Measurements from ENCODE around the gene ZNF185. TPM values are rescaled to one million over a fixed set of nuclear protein-coding genes. Genes with fewer than 3 reads are reported as not detected.

ZNF185 gene
- total RNA-seq, 1 experiment from 2014 or later: 15.8 TPM

DNA sequence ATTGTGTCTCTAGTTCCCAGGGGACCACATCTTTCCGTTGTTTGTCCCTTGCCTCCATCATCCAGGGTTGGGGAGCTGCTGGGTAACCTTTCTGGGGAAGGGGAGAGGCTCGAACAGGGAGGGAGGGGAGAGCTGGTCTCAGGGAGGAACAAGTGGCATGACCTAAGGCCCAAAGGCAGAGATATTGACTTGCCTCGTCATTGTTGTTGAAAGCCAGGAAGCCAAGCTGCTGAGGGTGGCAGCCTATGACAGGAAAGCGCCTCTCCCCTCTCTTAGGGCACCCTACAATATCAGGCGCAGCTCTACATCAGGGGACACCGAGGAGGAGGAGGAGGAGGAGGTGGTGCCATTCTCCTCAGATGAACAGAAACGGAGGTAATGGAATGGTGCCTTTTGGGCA is 20.8 kb downstream of the ZNF185 start:
- H3K4me2 ChIP-seq (ENCODE audit: low read length): no peak overlapping the region
- TF ChIP-seq CTCF (IDR thresholded peaks at IDR 0.05 in 2 of 3, conservative IDR thresholded peaks at IDR 0.05 in 1 of 3; ENCODE audit: borderline replicate concordance in 1 of 3, insufficient read depth in 1 of 3, low read depth in 2 of 3, low read length in 2 of 3): no peak
- no peak for TF ChIP-seq JUND (IDR thresholded peaks at IDR 0.05)
- H3K4me1 ChIP-seq (ENCODE audit: control insufficient read depth in 1 of 2, insufficient read depth in 2 of 2, low read length in 2 of 2): peaks cover 10 to 16% of the 10 kb centered on the region in 2 experiments
- ChIA-PET RAD21 (ENCODE audit: low non-redundant PET in 1 of 2, low total read pairs in 2 of 2, uncharacterized antibody in 2 of 2, unreplicated experiment in 2 of 2) (no interaction called here), POLR2A (no interaction called here), CTCF (no interaction called here)
- no TSS peak for BruUV-seq (replicated peaks)
- H2AFZ ChIP-seq (ENCODE audit: low read depth, low read length, poor library complexity, severe bottlenecking): no peak overlapping the region
- DNase-seq (ENCODE audit: low read depth, low spot score) (no peak), ATAC-seq (no peak)
- H3K9me2 ChIP-seq (ENCODE audit: insufficient read depth): no peaks in the 10 kb centered on the region
- no peaks in the 10 kb centered on the region for H4K20me1 ChIP-seq (ENCODE audit: insufficient read depth)
- H3K27me3 ChIP-seq (ENCODE audit: insufficient read depth, low read length): no peaks in the 10 kb centered on the region
- intact Hi-C loops (cut with micrococcal nuclease): no loop called here
- H3K9ac ChIP-seq (ENCODE audit: low read length): no peak overlapping the region
- no peak overlapping the region for H3K27ac ChIP-seq (ENCODE audit: low read depth, low read length)
- no peaks in the 10 kb centered on the region for H3K9me3 ChIP-seq (ENCODE audit: control insufficient read depth in 1 of 2, insufficient read depth in 1 of 2, low read depth in 1 of 2, low read length in 2 of 2)
- H3K36me3 ChIP-seq (ENCODE audit: control insufficient read depth in 1 of 2, insufficient read depth in 2 of 2, low read length in 2 of 2): no peaks in the 10 kb centered on the region
- H3K79me2 ChIP-seq (ENCODE audit: insufficient read depth, low read length): no peaks in the 10 kb centered on the region
- H3K4me3 ChIP-seq (replicated peaks in 1 of 2; ENCODE audit: low read depth in 1 of 2, low read length in 2 of 2): no peak overlapping the region

DNA sequence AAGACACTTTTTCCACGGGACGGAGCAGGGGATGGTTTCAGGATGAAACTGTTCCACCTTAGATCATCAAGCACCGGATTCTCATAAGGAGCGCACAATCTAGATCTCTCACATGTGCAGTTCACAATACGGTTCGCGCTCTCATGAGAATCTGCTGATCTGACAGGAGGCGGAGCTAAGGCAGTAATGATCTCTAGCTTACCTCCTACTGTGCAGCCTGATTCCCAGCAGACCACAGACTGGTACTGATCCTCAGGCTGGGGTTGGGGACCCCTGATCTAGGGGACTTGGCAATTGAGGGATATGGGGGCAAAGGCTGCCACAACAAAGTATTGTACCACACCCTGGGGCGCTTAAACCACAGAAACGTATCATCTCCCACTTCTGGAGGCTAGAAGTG is 25.7 kb downstream of the ZNF185 start:
- Histone ChIP-seq H3K27ac (ENCODE audit: low read depth, low read length) (no peak overlapping the region), H4K20me1 (ENCODE audit: insufficient read depth) (no peaks in the 10 kb centered on the region), H3K4me1 (ENCODE audit: control insufficient read depth in 1 of 2, insufficient read depth in 2 of 2, low read length in 2 of 2) (peaks cover 8 to 11% of the 10 kb centered on the region in 2 experiments), H3K27me3 (ENCODE audit: insufficient read depth, low read length) (no peaks in the 10 kb centered on the region), H3K9ac (ENCODE audit: low read length) (no peak overlapping the region), H2AFZ (ENCODE audit: low read depth, low read length, poor library complexity, severe bottlenecking) (no peak overlapping the region), H3K9me3 (ENCODE audit: control insufficient read depth in 1 of 2, insufficient read depth in 1 of 2, low read depth in 1 of 2, low read length in 2 of 2) (no peaks in the 10 kb centered on the region), H3K9me2 (ENCODE audit: insufficient read depth) (no peaks in the 10 kb centered on the region), H3K79me2 (ENCODE audit: insufficient read depth, low read length) (no peaks in the 10 kb centered on the region), H3K36me3 (ENCODE audit: control insufficient read depth in 1 of 2, insufficient read depth in 2 of 2, low read length in 2 of 2) (no peaks in the 10 kb centered on the region), H3K4me3 (replicated peaks in 1 of 2; ENCODE audit: low read depth in 1 of 2, low read length in 2 of 2) (no peak overlapping the region), H3K4me2 (ENCODE audit: low read length) (no peak overlapping the region)
- TF ChIP-seq ZBTB33 (IDR thresholded peaks at IDR 0.05; ENCODE audit: extremely low read depth, insufficient replicate concordance, low read length): no peak
- no peak for TF ChIP-seq CBX3 (IDR thresholded peaks at IDR 0.05; ENCODE audit: low read depth)
- no peak for TF ChIP-seq EZH2 (IDR thresholded peaks at IDR 0.05)
- no peak for TF ChIP-seq TCF7L2 (IDR thresholded peaks at IDR 0.05; ENCODE audit: borderline replicate concordance, extremely low read depth, insufficient read depth, insufficient read length)
- TF ChIP-seq EZH2phosphoT487 (IDR thresholded peaks at IDR 0.05; ENCODE audit: borderline replicate concordance): no peak
- no peak for TF ChIP-seq CTCF (IDR thresholded peaks at IDR 0.05 in 2 of 3, conservative IDR thresholded peaks at IDR 0.05 in 1 of 3; ENCODE audit: borderline replicate concordance in 1 of 3, insufficient read depth in 1 of 3, low read depth in 2 of 3, low read length in 2 of 3)
- no peak for TF ChIP-seq CEBPB (IDR thresholded peaks at IDR 0.05; ENCODE audit: low read depth)
- TF ChIP-seq ZNF274 (IDR thresholded peaks at IDR 0.05; ENCODE audit: low read depth, low read length): no peak
- TF ChIP-seq POLR2AphosphoS5 (IDR thresholded peaks at IDR 0.05; ENCODE audit: low read depth, low read length): no peak
- TF ChIP-seq SRF (IDR thresholded peaks at IDR 0.05; ENCODE audit: low read depth): no peak
- intact Hi-C loops (cut with micrococcal nuclease): no loop called here
- POLR2A ChIA-PET: no interaction called here
- RAD21 ChIA-PET (ENCODE audit: low non-redundant PET in 1 of 2, low total read pairs in 2 of 2, uncharacterized antibody in 2 of 2, unreplicated experiment in 2 of 2): no interaction called here
- DNase-seq (ENCODE audit: low read depth, low spot score): no peak
- no peak for ATAC-seq
- CTCF ChIA-PET: no interaction called here
- no TSS peak for BruUV-seq (replicated peaks)

Measured in HCT116 (cell line).